ENCODE results near the gene IQGAP2.

- TF ChIP-seq POLR2AphosphoS5 (IDR thresholded peaks at IDR 0.05) (no peak), POLR2A (IDR thresholded peaks at IDR 0.05) (no peak), EP300 (IDR thresholded peaks at IDR 0.05) (no peak)
- TF ChIP-seq, protein P1, sequence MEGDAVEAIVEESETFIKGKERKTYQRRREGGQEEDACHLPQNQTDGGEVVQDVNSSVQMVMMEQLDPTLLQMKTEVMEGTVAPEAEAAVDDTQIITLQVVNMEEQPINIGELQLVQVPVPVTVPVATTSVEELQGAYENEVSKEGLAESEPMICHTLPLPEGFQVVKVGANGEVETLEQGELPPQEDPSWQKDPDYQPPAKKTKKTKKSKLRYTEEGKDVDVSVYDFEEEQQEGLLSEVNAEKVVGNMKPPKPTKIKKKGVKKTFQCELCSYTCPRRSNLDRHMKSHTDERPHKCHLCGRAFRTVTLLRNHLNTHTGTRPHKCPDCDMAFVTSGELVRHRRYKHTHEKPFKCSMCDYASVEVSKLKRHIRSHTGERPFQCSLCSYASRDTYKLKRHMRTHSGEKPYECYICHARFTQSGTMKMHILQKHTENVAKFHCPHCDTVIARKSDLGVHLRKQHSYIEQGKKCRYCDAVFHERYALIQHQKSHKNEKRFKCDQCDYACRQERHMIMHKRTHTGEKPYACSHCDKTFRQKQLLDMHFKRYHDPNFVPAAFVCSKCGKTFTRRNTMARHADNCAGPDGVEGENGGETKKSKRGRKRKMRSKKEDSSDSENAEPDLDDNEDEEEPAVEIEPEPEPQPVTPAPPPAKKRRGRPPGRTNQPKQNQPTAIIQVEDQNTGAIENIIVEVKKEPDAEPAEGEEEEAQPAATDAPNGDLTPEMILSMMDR (IDR thresholded peaks at IDR 0.05): no peak
These were observed 48.1 kb downstream of the IQGAP2 start for GRCh38 chr5:76451031-76451701.
